Immature natural killer cell (primary cell): ENCODE data around the gene SBK3. TPM values are rescaled to one million over a fixed set of nuclear protein-coding genes. Genes with fewer than 3 reads are reported as not detected.
"Not testable (repeated sequence)": the region's sequence is repeated elsewhere in the genome, so short reads cannot be mapped to it uniquely, and the experiment has no call there.

Experiments
- DNase-seq, 3 donors: peaks; one replicate each; pipeline ENCODE4 v3.0.0; 2022; ENCODE audit warnings: mixed read lengths in 1 of 3
- H3K27ac Mint-ChIP-seq, 6 donors: one replicate each; pipeline ENCODE4 v1.8.0; 2020; ENCODE audit warnings: mixed read lengths in 6 of 6, mild to moderate bottlenecking in 5 of 6, inconsistent platforms in 4 of 6, moderate library complexity in 3 of 6
- H3K27me3 Mint-ChIP-seq, 3 donors: one replicate each; pipeline ENCODE4 v1.8.0; 2020 to 2021; ENCODE audit warnings: low read depth in 3 of 3, mild to moderate bottlenecking in 3 of 3, mixed read lengths in 3 of 3, moderate library complexity in 3 of 3, inconsistent platforms in 1 of 3
- H3K36me3 Mint-ChIP-seq, 3 donors: one replicate each; pipeline ENCODE4 v1.8.0; 2020; ENCODE audit warnings: mixed read lengths in 3 of 3, inconsistent platforms in 2 of 3, mild to moderate bottlenecking in 2 of 3
- H3K4me1 Mint-ChIP-seq, 2 donors: one replicate each; pipeline ENCODE4 v1.8.0; 2020; ENCODE audit warnings: inconsistent platforms in 2 of 2, mild to moderate bottlenecking in 2 of 2, mixed read lengths in 2 of 2, moderate library complexity in 1 of 2
- H3K4me3 Mint-ChIP-seq, 5 donors: one replicate each; pipeline ENCODE4 v1.8.0; 2020; ENCODE audit warnings: mild to moderate bottlenecking in 5 of 5, mixed read lengths in 5 of 5, inconsistent platforms in 3 of 5, moderate library complexity in 3 of 5
- H3K9me3 Mint-ChIP-seq, 6 donors: one replicate each; pipeline ENCODE4 v1.8.0; 2020; ENCODE audit warnings: mild to moderate bottlenecking in 6 of 6, mixed read lengths in 6 of 6, inconsistent platforms in 4 of 6, moderate library complexity in 3 of 6
- polyA plus RNA-seq, 3 donors: library from polyadenylated mRNA; unstranded; fragments of 300-500 nt; fragmentation: Illumina TruSeq; gene quantifications; one replicate each; pipeline ENCODE4 v1.2.3, GENCODE V29; 2021

SBK3 gene
- not detected for polyA plus RNA-seq

- H3K36me3 Mint-ChIP-seq = no peaks in the 10 kb centered on the region
- no peak for DNase-seq
- H3K27ac Mint-ChIP-seq = no peak within 1 kb of the TSS
- H3K27me3 Mint-ChIP-seq = peaks cover 2 to 15% (median 6%) of the 10 kb centered on the region in 3 donors
- no peak within 1 kb of the TSS for H3K4me3 Mint-ChIP-seq
- no peaks in the 10 kb centered on the region for H3K4me1 Mint-ChIP-seq
- no peaks in the 10 kb centered on the region for H3K9me3 Mint-ChIP-seq
Observed at GRCh38 chr19:55545443-55545842, at the start of gene SBK3. Gene SBK3 (minus strand): TSS chr19:55545543. CDS start chr19:55545543, 0 bp downstream.

- no peaks in the 10 kb centered on the region for H3K9me3 Mint-ChIP-seq
- no peak overlapping the region for H3K4me3 Mint-ChIP-seq
- peaks cover 0 to 7% of the 10 kb centered on the region in 2 donors for H3K4me1 Mint-ChIP-seq
- H3K27me3 Mint-ChIP-seq = peaks cover 0 to 4% (median 2%) of the 10 kb centered on the region in 3 donors
- no peak overlapping the region for H3K27ac Mint-ChIP-seq
- DNase-seq = no peak
- peaks cover 14 to 22% (median 16%) of the 10 kb centered on the region in 3 donors for H3K36me3 Mint-ChIP-seq
Observed at GRCh38 chr19:55593096-55593772, 47.9 kb upstream of the SBK3 start.

GRCh38 chr19:55592391-55593090, 47.2 kb upstream of the SBK3 start:
- peaks cover 0 to 4% (median 2%) of the 10 kb centered on the region in 3 donors for H3K27me3 Mint-ChIP-seq
- DNase-seq = no peak

GRCh38 chr19:55591555-55591954, 46.2 kb upstream of the SBK3 start:
- peaks cover 5 to 8% (median 7%) of the 10 kb centered on the region in 3 donors for H3K27me3 Mint-ChIP-seq
- H3K9me3 Mint-ChIP-seq = no peaks in the 10 kb centered on the region
- no peak for DNase-seq
- no peak overlapping the region for H3K4me3 Mint-ChIP-seq
- peaks cover 11 to 16% of the 10 kb centered on the region in 2 donors for H3K4me1 Mint-ChIP-seq
- no peak overlapping the region for H3K27ac Mint-ChIP-seq
- H3K36me3 Mint-ChIP-seq = peaks cover 14 to 18% (median 16%) of the 10 kb centered on the region in 3 donors

More at GRCh38 chr19:55592391-55593090, 47.2 kb upstream of the SBK3 start:
- Mint-ChIP-seq H3K4me1 (peaks cover 2 to 9% of the 10 kb centered on the region in 2 donors), H3K9me3 (no peaks in the 10 kb centered on the region), H3K36me3 (peaks cover 14 to 22% (median 16%) of the 10 kb centered on the region in 3 donors), H3K4me3 (no peak overlapping the region), H3K27ac (no peak overlapping the region)

- Mint-ChIP-seq H3K4me1 (peaks cover 12 to 20% of the 10 kb centered on the region in 2 donors), H3K9me3 (no peaks in the 10 kb centered on the region), H3K4me3 (no peak overlapping the region), H3K27me3 (peaks cover 7 to 8% (median 8%) of the 10 kb centered on the region in 3 donors), H3K27ac (no peak overlapping the region), H3K36me3 (peaks cover 9 to 13% (median 11%) of the 10 kb centered on the region in 3 donors)
- DNase-seq = no peak
Observed at GRCh38 chr19:55590617-55591016, 45.3 kb upstream of the SBK3 start.

GRCh38 chr19:55590109-55590508, 44.8 kb upstream of the SBK3 start:
- DNase-seq = no peak

GRCh38 chr19:55588738-55589137, 43.4 kb upstream of the SBK3 start:
- H3K36me3 Mint-ChIP-seq = peaks cover 0 to 3% (median 3%) of the 10 kb centered on the region in 3 donors
- no peaks in the 10 kb centered on the region for H3K9me3 Mint-ChIP-seq
- H3K27ac Mint-ChIP-seq = no peak overlapping the region
- no peak for DNase-seq
- H3K4me3 Mint-ChIP-seq = peak overlapping the region in 1 of 5 donors; percentile 60
- H3K4me1 Mint-ChIP-seq = peaks cover 18 to 25% of the 10 kb centered on the region in 2 donors
- H3K27me3 Mint-ChIP-seq = peaks cover 7 to 9% (median 8%) of the 10 kb centered on the region in 3 donors

More at GRCh38 chr19:55590109-55590508, 44.8 kb upstream of the SBK3 start:
- H3K27ac Mint-ChIP-seq = no peak overlapping the region
- peaks cover 7 to 8% (median 8%) of the 10 kb centered on the region in 3 donors for H3K27me3 Mint-ChIP-seq
- no peaks in the 10 kb centered on the region for H3K9me3 Mint-ChIP-seq
- H3K4me3 Mint-ChIP-seq = peak overlapping the region in 1 of 5 donors; percentile 13
- H3K4me1 Mint-ChIP-seq = peaks cover 17 to 25% of the 10 kb centered on the region in 2 donors
- H3K36me3 Mint-ChIP-seq = peaks cover 4 to 7% (median 7%) of the 10 kb centered on the region in 3 donors

GRCh38 chr19:55586976-55587668, 41.8 kb upstream of the SBK3 start:
- H3K27me3 Mint-ChIP-seq = peaks cover 7 to 10% (median 8%) of the 10 kb centered on the region in 3 donors
- H3K4me3 Mint-ChIP-seq = peak overlapping the region; percentile 82 to 87 (median 85)
- DNase-seq = peak; percentile 86 to 89 (median 87)
- no peaks in the 10 kb centered on the region for H3K36me3 Mint-ChIP-seq
- H3K9me3 Mint-ChIP-seq = no peaks in the 10 kb centered on the region
- peaks cover 19 to 25% of the 10 kb centered on the region in 2 donors for H3K4me1 Mint-ChIP-seq
- peak overlapping the region in 4 of 6 donors; percentile 66 to 85 (median 80) for H3K27ac Mint-ChIP-seq

- peak overlapping the region in 3 of 5 donors; percentile 46 to 56 (median 54) for H3K4me3 Mint-ChIP-seq
- H3K4me1 Mint-ChIP-seq = peaks cover 31 to 36% of the 10 kb centered on the region in 2 donors
- peak overlapping the region in 1 of 6 donors; percentile 64 for H3K27ac Mint-ChIP-seq
- no peaks in the 10 kb centered on the region for H3K36me3 Mint-ChIP-seq
- no peaks in the 10 kb centered on the region for H3K9me3 Mint-ChIP-seq
- H3K27me3 Mint-ChIP-seq = peaks cover 9 to 12% (median 11%) of the 10 kb centered on the region in 3 donors
- DNase-seq = no peak
Observed at GRCh38 chr19:55585658-55586339, 40.5 kb upstream of the SBK3 start.

- H3K4me3 Mint-ChIP-seq = no peak overlapping the region
- DNase-seq = no peak
- peaks cover 34 to 40% of the 10 kb centered on the region in 2 donors for H3K4me1 Mint-ChIP-seq
- H3K27ac Mint-ChIP-seq = no peak overlapping the region
- no peaks in the 10 kb centered on the region for H3K9me3 Mint-ChIP-seq
- H3K36me3 Mint-ChIP-seq = peaks cover 0 to under 1% (median under 1%) of the 10 kb centered on the region in 3 donors
- peaks cover 11 to 12% (median 12%) of the 10 kb centered on the region in 3 donors for H3K27me3 Mint-ChIP-seq
Observed at GRCh38 chr19:55584871-55585270, 39.5 kb upstream of the SBK3 start.

- not testable (repeated sequence) for H3K36me3 Mint-ChIP-seq, H3K9me3 Mint-ChIP-seq, H3K4me3 Mint-ChIP-seq, DNase-seq, H3K27ac Mint-ChIP-seq
- Mint-ChIP-seq H3K4me1 (peaks cover 40 to 44% of the 10 kb centered on the region in 2 donors), H3K27me3 (peaks cover 11 to 15% (median 12%) of the 10 kb centered on the region in 3 donors)
Observed at GRCh38 chr19:55583897-55584296, 38.6 kb upstream of the SBK3 start.

- DNase-seq, H3K9me3 Mint-ChIP-seq, H3K36me3 Mint-ChIP-seq, H3K27ac Mint-ChIP-seq: not testable (repeated sequence)
- H3K4me3 Mint-ChIP-seq = peak overlapping the region; percentile 1 to 93 (median 52)
- H3K4me1 Mint-ChIP-seq = peaks cover 35 to 37% of the 10 kb centered on the region in 2 donors
- peaks cover 9 to 15% (median 9%) of the 10 kb centered on the region in 3 donors for H3K27me3 Mint-ChIP-seq
Observed at GRCh38 chr19:55582284-55582683, 36.9 kb upstream of the SBK3 start.

- Mint-ChIP-seq H3K36me3 (peaks cover 3 to 12% (median 11%) of the 10 kb centered on the region in 3 donors), H3K27me3 (peaks cover 9 to 13% (median 9%) of the 10 kb centered on the region in 3 donors), H3K9me3 (no peaks in the 10 kb centered on the region), H3K27ac (peak overlapping the region in 2 of 6 donors; percentile 70 to 77), H3K4me3 (peak overlapping the region; percentile 52 to 93 (median 87)), H3K4me1 (peaks cover 31 to 34% of the 10 kb centered on the region in 2 donors)
- no peak for DNase-seq
Observed at GRCh38 chr19:55581823-55582223, 36.5 kb upstream of the SBK3 start.
